ENCODE results near the gene RPGRIP1.

The RPGRIP1 gene

DNA sequence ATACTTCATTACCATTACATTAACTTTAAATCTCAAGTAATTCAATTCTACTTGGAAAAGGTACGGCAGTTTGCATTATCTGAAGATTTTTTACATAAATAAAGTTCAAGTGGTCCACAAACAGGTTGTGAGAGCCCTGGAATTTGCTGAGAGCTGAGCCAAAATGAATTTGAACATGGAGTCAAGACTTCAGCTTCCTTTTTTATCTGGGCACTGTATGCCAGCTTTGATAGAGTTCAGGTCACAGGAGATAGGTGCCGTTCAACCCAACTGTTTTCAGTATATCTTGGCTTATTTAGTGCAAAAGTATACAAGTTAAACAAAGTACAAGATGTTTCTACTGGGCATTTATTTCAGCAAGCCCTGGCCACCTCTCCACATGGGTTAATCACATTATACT lies 39.5 kb upstream of the RPGRIP1 start:
- no peak for DNase-seq (ENCODE audit: low read depth)
- TF ChIP-seq, protein P1, sequence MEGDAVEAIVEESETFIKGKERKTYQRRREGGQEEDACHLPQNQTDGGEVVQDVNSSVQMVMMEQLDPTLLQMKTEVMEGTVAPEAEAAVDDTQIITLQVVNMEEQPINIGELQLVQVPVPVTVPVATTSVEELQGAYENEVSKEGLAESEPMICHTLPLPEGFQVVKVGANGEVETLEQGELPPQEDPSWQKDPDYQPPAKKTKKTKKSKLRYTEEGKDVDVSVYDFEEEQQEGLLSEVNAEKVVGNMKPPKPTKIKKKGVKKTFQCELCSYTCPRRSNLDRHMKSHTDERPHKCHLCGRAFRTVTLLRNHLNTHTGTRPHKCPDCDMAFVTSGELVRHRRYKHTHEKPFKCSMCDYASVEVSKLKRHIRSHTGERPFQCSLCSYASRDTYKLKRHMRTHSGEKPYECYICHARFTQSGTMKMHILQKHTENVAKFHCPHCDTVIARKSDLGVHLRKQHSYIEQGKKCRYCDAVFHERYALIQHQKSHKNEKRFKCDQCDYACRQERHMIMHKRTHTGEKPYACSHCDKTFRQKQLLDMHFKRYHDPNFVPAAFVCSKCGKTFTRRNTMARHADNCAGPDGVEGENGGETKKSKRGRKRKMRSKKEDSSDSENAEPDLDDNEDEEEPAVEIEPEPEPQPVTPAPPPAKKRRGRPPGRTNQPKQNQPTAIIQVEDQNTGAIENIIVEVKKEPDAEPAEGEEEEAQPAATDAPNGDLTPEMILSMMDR (IDR thresholded peaks at IDR 0.05; ENCODE audit: insufficient read depth, low read depth, low read length, missing control alignments): no peak
- no peak overlapping the region for H3K4me3 ChIP-seq (ENCODE audit: low read length)

DNA sequence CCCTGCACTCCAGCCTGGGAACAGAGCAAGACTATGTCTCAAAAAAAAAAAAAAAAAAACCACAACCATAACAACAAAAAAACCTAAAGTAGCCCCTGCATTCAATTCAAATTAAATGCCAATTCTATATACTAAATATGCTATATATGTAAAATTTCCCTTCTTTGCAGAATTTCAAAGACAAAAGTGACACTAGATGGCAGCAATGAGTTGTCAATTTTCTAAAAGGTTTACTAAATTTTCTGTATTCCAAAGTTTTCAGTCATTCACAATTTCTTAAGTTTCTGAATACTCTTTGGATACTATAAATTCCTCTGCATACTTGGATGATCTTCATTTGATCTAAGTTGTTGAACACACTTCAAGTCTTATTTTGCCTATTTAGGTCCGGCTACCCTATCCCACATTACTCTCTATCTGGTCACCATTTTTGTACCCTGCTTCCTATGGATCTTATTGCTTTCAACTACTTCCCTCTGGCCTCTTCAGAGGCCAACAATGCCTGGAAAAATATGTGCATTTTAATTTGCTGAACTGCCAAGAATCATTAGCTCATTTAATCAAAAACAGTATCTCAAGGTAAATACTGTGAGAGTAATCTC lies 38.6 kb upstream of the RPGRIP1 start:
- no peak overlapping the region for H3K4me3 ChIP-seq (ENCODE audit: low read length)
- TF ChIP-seq, protein P1 (IDR thresholded peaks at IDR 0.05; ENCODE audit: insufficient read depth, low read depth, low read length, missing control alignments): peak; percentile 20
- DNase-seq (ENCODE audit: low read depth): no peak

DNA sequence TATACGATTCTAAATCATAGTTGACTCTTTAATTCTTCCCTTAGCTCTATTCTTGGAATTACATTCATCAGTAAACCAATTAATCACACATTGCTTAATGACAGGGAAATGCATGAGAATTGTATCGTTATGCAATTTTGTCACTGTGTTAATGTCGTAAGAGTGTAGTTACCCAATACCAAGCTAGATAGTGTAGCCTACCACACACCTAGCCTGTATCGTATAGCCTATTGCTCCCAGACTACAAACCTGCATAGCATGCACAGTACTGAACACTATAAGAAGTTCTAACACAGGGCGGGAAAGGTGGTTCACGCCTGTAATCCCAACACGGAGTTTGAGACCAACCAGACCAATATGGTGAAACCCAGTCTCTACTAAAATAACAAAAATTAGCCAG lies 35.3 kb upstream of the RPGRIP1 start:
- H3K4me3 ChIP-seq (ENCODE audit: low read length): no peak overlapping the region
- TF ChIP-seq, protein P1 (IDR thresholded peaks at IDR 0.05; ENCODE audit: insufficient read depth, low read depth, low read length, missing control alignments): no peak
- DNase-seq (ENCODE audit: low read depth): peak; percentile 82

DNA sequence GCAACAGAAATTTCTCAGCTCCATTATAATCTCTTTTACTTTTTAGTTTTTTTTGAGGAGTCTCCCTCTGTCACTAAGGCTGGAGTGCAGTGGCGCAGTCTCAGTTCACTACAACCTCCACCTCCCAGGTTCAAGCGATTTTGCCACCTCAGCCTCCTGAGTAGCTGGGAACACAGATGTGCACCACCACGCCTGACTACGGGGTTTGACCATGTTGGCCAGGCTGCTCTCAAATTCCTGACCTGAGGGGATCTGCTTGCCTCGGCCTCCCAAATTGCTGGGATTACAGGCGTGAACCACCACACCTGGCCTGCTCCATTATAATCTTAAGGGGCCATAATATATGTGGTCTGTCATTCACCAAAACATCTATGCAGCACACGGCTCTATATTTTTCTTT lies 34.1 kb upstream of the RPGRIP1 start:
- TF ChIP-seq, protein P1 (IDR thresholded peaks at IDR 0.05; ENCODE audit: insufficient read depth, low read depth, low read length, missing control alignments): no peak
- DNase-seq (ENCODE audit: low read depth): no peak

DNA sequence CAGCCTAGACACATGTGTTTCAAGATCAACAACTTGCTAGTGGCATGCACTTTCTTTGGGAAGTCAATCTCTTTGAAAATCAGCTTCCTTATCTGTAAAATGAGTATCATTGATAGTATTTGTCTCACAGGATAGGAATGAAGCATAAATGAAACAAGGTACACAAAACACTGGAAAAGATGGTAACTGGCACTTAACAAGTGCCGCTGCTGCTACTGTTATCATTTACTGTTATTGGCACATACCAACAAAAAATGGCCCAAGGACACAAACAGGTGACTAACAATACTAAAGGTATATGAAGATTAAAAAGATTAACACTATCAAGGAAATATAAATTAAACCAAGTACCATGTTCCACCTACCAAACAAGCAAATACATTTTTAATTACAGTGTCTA lies 31.5 kb upstream of the RPGRIP1 start:
- no peak for DNase-seq (ENCODE audit: low read depth)
- no peak overlapping the region for H3K4me3 ChIP-seq (ENCODE audit: low read length)
- TF ChIP-seq, protein P1 (IDR thresholded peaks at IDR 0.05; ENCODE audit: insufficient read depth, low read depth, low read length, missing control alignments): no peak

More for the DNA sequence above, 34.1 kb upstream of the RPGRIP1 start:
- no peak overlapping the region for H3K4me3 ChIP-seq (ENCODE audit: low read length)

DNA sequence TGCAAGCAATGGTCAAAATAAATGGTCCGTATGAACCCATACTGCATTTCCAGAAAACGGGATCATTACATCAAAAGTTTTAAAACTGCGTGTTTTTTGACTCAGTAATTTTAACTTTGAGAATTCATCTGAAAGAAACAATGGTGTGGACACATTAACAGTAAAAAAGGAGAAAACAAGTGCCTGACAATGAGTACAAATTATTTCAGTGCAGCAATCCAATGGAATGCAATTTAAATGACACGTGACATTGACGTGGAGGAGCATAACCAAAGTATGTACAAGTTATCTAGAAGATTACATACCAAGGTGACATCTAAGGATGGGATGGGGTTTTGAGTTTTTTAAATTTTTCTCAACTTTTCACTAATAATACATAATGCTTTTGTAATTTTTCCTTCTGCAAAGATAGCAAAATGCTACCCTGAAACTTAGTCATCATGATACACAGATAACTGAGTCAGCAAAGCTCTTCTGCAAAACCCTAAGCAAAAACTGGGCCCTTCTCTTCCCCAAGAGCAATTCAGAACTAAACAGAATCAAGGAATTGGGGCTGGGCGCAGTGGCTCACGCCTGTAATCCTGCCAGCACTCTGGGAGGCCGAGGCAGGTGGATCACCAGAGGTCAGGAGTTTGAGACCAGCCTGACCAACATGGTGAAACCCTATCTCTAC lies 31.0 kb upstream of the RPGRIP1 start:
- no peak overlapping the region for H3K4me3 ChIP-seq (ENCODE audit: low read length)
- no peak for DNase-seq (ENCODE audit: low read depth)
- TF ChIP-seq, protein P1 (IDR thresholded peaks at IDR 0.05; ENCODE audit: insufficient read depth, low read depth, low read length, missing control alignments): no peak

DNA sequence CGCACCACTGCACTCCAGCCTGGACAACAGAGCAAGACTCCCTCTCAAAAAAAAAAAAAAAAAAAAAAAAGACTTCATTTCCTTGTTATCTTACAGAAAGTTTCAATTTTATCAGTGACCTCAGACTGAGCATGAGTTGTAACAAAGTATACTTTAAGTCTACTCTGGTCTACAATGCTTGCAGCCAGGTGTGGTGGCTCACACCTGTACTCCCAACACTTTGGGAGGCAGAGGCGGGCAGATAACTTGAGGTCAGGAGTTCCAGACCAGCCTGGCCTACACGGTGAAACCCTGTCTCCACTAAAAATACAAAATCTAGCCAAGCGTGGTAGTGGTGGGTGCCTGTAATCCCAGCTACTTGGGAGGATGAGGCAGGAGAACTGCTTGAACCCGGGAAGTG lies 28.7 kb upstream of the RPGRIP1 start:
- H3K4me3 ChIP-seq (ENCODE audit: low read length): no peak overlapping the region
- TF ChIP-seq, protein P1 (IDR thresholded peaks at IDR 0.05; ENCODE audit: insufficient read depth, low read depth, low read length, missing control alignments): no peak
- DNase-seq (ENCODE audit: low read depth): no peak
